Fibroblast of peridontal ligament (primary cell): ENCODE measurements around the gene FBXL14.

Source experiments
- DNase-seq: peaks from one replicate; pipeline ENCODE4 v3.0.0-alpha.2; 2010; ENCODE audit errors: extremely low read depth

Gene FBXL14

DNA sequence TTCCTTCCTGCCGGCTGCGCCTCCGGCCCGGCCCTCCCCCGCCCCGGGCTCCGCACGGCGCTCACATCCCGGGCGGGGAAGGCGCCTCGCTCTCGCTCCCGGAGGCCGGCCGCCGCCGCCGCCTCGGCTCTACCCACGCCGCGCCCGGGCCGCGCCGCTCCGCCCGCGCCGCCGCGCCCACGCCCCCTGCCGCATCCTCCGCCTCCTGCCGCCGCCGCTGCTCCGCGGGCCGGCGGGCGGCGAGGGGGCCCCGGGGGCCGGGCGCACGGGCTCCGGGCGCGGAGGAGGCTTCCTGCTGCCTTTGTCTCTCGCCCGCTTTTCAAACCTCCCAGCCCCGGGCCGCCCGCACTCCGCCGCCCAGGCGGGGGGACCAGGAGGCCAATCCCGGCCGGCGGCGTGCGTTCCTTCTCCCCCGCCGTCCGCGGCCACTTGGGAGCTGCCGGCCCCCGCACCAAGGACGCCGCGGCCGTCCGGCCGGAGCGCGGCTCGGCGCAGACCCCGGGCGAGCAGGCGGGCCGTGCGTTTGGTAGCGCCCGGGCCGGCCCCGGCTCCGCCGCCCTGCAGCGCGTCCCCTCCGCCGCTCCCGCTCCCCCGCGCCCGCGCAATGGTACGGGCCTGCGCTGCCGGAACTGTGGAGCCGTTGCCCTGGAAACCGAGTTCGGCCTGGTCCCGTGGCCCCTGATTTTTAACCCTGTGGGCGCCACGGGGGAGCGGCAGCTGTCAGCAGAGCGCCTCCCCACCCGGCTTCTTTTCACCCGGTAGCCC, at the start of gene FBXL14:
Gene FBXL14 (minus strand): TSS at position 321 of the 765 bp plus-strand sequence. CDS start 515 bp downstream, outside the sequence.
- peak; percentile 80 for DNase-seq

- DNase-seq: no peak
Observed at GRCh38 chr12:1643905-1644533, 49.6 kb upstream of the FBXL14 start.

DNA sequence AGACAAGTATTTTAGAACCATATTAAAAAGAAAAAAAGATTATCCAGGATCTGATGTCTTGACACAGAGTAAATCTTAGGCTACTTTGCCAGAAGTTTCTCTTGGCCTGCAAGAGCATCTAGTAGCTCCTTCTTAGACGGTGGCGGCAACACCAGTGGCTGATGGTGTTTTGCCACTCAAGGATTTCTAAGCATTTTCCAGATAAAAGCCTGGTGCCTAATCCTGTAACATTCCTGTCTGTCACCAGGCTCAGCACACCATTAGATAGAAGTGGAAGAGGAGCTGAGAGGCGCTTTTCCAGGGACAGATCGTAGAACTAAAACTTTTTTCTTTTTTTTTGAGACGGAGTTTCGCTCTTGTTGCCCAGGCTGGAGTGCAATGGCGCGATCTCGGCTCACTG, 48.7 kb upstream of the FBXL14 start:
- no peak for DNase-seq

GRCh38 chr12:1642513-1642912, 48.1 kb upstream of the FBXL14 start:
- DNase-seq: no peak

DNA sequence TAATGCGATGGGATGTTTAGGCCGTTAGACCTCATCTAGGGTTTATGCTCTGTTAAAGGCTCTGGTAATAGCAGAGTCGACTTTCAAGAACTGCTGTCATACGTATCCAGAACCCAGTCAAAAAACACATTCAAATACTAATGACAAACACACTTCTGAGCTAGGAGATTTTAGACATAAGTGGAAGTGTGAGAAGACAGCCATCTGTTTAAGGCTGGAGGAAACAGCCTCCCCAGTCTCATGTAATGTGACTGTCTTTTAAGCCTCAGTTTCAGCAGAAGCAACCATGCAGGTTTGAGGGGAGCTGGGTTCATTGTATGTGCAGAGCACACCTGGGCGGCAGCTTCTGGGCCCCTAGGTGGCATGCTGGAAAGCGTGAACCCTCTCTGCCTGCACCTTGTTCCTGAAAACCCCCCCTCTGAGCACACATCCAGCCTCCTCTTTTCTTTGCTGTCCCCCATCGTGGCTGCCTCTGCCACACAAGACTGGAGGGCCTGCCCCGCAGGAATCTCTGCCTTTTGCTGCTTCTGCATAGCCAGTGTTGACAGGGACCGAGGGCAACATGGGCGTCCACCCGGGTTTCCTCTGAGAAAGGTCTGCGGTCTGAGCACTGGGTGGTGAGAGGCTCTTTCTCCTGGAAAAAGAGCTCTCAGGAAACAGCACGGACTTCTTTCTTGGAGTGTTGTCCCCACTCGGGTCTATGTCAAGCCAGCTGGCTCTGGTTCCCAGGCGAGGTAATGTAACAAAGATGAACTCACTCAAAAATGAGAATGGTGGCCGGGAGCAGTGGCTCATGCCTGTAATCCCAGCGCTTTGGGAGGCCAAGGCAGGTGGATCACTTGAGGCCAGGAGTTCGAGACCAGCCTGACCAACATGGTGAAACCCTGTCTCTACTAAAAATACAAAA, 46.2 kb upstream of the FBXL14 start:
- no peak for DNase-seq

DNA sequence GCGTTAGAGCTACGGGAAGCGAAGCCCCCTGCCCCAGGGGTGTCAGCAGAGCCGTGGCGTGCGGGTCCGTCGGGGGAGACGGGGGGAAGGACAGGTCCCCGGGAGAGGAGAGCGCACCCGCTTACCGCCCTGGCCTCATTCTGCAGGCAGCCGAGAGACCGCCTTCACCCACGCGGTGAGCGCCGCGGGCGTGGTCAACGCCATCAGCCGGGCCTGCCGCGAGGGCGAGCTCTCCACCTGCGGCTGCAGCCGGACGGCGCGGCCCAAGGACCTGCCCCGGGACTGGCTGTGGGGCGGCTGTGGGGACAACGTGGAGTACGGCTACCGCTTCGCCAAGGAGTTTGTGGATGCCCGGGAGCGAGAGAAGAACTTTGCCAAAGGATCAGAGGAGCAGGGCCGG, 45.2 kb upstream of the FBXL14 start:
- DNase-seq: no peak

GRCh38 chr12:1638203-1638602, 43.8 kb upstream of the FBXL14 start:
- no peak for DNase-seq

- DNase-seq: no peak
Observed at GRCh38 chr12:1635301-1636095, 41.1 kb upstream of the FBXL14 start.

DNA sequence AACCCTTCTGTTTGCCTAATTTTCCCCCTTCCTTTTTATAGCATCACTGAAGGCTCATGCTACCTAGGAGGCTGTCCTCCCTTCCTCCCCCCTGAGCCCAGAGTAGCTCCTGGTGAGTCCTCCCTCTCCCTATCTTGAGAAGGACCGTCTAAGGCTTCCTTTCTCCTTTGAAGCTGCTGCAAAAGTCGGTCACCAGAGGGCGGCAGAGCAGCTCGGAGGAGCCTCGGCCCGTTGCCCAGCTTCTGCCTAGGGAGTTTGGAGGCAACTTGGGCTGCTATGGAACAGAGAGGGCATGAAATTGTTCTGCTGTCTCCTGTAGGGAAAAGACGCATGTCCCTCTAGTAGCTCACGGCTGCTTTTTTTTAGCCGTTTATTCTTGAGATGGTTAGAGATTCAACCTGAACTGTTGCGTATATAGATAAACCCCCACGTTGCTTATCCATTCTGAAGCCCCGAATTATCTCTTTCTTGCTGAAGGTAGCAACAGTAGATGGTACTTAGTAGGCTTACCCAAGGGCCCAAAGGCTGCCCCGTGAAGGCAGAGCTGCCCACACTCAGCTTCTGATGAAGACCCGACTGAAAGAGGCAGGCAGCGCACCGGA, 40.3 kb upstream of the FBXL14 start:
- peak; percentile 80 for DNase-seq

DNA sequence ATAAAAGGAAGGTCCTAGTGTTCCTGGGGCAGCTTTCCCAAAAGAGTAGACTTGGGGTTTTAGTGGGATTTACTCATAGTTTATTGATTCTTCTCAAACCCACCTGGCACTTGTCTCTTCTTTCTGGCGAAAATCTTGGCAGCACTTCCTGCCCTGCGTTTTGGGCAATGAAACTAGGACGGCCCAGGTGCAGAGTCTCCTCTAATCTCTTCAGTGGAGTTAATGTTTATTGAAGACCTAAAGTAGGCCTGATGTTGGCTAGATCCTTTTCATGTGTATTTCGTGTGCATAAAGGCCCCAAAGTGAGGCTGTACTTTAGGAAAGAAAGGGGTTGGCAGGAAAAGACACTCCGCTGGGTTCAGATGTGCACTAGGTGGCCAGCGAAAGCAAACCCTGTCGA, 39.8 kb upstream of the FBXL14 start:
- no peak for DNase-seq

- no peak for DNase-seq
Observed at GRCh38 chr12:1633459-1633858, 39.1 kb upstream of the FBXL14 start.

DNA sequence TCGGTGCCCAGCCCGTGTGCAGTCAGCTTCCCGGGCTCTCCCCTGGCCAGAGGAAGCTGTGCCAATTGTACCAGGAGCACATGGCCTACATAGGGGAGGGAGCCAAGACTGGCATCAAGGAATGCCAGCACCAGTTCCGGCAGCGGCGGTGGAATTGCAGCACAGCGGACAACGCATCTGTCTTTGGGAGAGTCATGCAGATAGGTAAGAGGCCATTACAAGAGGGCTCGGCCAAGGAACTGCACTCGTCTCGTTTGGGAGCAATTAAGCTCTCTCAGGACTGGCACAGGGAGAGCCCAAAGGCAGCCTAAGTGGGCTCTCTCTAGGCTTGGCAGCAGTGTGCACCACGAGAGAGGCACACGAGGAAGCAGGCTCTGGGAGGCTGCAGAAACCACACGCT, 38.3 kb upstream of the FBXL14 start:
- no peak for DNase-seq

DNA sequence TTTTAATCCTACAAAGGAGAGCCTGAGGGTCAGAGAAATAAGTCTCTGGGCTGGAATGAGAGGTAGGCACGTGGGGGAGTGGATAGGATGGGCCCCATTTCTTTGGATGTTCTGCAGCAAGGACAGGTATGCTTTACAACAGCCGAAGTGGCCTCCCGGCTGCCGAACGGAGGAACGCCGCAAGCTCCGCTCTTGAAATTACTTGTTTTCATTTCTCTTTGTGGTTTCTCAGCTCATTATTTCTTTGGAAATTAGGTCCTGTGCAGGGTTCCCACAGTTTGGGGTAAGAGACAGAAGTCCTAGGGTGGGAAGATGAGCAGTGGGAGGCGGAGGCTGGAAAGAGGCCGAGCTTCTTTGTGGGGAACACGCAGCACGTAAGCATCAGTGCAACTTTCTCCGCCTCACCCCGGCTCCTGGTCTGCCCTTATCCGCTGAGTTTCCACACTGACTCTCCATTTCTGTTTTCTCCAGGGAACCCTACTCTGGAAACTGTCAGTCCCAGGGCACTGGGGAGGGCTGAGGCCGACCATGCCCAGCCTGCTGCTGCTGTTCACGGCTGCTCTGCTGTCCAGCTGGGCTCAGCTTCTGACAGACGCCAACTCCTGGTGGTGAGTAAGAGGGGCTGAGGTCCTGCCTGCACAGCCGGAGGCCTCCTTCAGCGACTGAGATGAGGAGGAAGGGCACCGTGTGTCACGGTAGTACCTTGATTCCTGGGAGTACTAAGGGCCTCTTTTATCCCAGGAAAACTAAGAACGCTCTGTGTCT, 36.6 kb upstream of the FBXL14 start:
- peak; percentile 53 for DNase-seq

DNA sequence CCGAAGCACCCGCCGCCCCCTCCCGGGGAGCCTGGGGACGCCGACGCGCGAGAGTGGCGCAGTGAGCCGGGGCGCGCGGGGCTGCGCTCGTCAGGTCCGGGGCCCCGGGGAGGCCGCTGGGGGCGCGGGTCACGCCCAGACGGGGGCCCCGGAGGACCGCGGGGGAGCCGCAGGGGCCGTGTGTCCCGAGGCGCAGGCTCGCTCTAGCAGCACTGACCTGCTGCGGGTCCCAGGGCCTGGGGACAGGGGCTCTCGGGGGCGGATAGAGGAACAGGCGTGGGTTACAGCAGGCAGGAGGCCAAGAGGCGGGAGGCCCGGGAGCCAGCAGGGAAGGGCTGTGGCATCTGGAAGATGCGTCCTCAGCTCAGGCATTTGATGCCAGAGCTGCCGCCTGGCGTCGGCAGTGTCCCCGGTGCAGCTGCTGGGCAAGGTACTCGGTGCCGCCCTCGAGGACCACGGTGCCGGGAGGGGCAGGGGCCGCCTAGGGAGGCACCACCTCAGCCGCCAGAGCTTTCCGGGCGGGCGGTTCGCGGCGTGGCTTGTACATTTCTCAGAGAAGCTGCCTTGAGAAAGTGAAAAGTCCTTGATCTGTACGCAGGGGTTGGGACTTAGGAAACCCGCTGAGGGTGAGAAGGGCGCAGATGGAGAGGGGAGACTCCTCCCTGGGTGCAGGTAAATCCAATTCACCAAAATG, 35.9 kb upstream of the FBXL14 start:
- peak; percentile 31 for DNase-seq

- DNase-seq: no peak
Observed at GRCh38 chr12:1629338-1630132, 35.2 kb upstream of the FBXL14 start.

DNA sequence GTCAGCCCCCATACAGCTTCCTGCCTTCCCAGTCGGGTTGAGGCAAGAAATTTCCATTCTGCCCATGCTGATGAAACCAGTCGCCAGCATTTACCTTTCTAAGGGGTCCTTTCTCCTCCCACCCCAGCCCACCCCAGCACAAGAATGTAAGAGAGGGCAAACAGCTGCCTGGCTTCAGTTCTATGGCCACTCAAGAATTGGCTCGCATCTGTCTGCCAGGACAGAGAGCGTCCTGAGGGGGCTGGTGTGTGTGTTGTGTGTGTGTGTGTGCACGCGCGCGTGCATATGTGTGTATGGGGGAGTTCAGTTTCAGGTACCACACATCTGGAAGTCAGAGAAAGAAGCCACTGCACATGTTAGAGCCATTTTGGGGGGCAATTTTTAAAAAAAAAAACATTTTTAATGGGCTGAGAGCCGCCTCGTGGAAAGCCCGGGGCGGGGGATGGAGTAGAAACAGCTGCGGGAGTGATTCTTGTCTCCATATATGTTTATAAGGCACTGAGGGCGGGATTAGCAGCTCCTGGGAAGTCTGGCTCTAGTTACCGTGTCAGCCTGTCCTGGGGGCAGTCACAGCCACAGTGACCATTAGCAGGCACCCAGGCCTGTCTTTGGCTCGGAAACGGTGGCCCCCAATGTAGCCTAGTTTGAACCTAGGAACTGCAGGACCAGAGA, 34.4 kb upstream of the FBXL14 start, which contains the start of gene WNT5B:
Gene WNT5B (plus strand): TSS at position 566 of the 672 bp plus-strand sequence. CDS start 2,124 bp downstream, outside the sequence.
- DNase-seq: no peak

DNA sequence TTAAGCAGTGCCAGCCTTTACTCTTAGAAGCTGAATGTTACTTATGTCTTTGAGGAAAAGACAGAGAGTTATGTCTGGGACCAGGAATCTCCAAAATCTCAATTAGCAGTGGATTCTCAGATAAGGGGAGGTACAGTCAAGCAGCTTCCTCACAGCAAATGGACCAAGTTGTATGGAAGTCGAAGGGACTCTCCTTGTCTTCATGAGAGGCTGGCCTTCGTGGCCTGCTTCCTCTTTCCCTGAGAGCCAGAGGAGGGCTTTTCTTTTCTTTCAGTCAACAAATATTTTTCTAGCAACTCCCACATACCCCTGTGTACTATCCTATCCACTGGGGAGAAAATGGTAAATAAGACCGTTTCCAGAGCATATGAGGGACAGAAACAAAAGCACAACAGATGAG, 28.0 kb upstream of the FBXL14 start:
- no peak for DNase-seq

- no peak for DNase-seq
Observed at GRCh38 chr12:1620092-1620491, 25.7 kb upstream of the FBXL14 start.
